Occipital lobe (tissue), 2 donors: ENCODE results near the gene MICALL1. TPM values are rescaled to one million over a fixed set of nuclear protein-coding genes. Genes with fewer than 3 reads are reported as not detected.

Experiments
- DNase-seq: peaks from one replicate; lab custom pipeline; 2025; lab: John Stamatoyannopoulos, UW
- total RNA-seq: library from RNA; depleted of rRNA; stranded (reverse); fragments of >200 nt; gene quantifications from one replicate; pipeline ENCODE4 v1.2.3, GENCODE V29; 2014

MICALL1 gene
- total RNA-seq, 1 donor from 2014 or later: 22.9 TPM

DNA sequence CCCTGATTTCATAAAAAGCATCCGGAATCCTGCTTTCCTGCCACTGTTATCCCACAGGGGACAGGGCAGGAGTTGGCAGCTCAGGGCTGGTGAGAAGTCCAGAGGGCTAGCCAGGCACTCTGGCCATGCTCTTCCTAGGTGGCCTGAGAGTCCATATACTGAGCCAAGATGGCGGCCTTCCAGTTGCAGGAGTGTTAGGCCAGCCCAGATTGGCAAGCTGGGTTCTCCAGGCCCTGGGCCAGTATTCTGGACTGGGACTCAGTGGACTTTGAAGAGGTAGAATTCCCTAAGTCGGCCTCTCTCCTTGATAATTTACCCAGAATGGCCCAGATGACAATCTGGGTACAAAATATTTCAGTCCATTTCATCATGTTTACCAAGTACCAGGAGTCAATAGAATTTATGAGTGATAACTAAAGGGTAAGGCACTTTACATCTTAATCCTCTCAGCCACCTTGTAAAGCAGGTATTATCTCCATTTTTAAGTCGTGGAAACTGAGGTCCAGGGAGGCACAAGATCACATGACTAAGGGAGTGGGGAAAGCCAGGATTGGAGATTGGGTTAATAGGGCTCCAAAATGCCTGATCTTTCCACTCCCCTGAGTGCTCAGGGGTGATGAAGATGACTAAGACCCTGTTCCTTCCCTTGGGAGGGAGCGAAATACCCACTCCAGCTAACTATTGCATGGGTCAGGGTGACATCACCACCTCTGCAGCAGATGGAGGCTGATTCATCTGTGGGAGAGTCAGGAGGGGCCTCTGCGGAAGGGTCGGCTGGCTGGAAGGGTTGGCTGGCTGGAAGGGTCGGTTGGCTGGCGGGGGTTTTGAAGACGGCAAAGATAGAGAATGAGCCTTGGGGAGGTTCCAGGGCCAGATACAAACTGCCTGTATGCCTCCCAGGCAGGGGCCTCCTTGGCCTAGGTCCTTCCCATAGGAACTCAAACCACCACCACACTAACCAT lies 1.2 kb upstream of the MICALL1 start:
- DNase-seq: no peak

DNA sequence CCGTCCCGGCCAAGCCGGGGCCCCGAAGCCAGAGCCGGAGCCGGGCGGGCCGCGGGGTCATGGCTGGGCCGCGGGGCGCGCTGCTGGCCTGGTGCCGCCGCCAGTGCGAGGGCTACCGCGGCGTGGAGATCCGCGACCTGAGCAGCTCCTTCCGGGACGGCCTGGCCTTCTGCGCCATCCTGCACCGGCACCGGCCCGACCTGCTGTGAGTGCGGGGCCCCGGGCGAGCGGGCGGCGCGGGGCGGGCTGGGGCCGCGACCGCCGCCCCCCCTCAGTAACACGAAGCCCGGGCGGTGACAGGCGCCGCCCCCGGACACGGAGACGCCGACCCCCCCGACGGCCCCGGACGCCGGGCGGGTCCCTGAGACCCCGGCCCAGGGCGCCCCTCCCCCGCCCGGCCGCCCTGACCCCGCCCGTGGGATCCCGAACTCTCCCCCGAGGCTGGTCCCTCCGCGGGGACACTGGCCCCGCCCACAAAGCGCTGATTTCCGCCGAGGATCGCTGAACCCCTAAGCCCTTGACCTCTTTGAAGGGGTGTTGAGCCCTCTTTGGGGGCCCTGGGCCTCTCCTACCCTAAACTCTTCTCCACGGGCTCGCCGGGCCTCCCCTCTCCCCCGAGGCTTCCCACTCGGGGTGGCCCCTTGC lies 389 bp downstream of the MICALL1 start:
- DNase-seq: no peak

DNA sequence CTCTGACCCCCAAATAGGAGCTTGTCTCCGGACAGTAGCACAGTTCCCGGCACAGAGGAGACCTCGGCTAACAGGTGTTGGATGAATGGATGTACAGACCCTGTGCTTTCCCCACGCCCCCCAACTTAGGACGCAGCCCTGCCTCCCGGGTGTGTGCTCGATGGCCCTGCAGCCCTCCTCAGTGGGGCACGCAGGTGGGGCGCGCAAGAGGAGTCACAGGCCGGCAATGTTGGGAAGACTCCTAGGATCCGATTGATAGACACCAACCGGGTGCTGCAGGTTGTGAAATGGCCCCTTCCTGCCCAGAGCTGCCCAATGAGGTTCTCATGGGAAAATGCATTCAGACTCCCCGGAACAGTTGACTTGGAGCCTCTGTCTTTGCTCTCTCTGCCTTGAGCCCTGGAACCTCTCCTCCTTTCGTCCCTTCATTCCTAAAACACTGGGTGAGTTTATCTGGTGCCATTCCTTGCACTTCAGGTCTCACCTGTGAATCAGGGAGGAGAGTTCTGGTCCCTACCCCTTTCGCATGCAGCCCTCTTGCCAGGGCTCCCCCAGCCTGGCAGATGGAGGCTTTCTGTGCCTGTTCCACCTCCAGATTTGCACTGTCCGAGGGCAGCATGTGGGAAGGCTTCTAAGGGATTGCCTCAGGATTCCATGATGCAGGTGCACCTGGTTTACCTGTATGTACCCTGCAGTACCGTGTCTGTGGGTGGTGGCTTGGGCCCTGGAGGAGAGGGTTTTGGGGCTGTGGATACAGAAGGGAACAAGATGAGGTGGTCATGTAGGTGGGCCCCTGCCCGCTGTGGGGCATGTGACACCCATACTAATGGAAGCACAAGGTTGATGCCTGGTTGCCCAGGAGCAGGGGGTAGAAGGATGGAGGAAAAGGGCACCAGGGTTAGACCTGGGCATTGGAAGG lies 1.2 kb downstream of the MICALL1 start:
- DNase-seq: no peak

DNA sequence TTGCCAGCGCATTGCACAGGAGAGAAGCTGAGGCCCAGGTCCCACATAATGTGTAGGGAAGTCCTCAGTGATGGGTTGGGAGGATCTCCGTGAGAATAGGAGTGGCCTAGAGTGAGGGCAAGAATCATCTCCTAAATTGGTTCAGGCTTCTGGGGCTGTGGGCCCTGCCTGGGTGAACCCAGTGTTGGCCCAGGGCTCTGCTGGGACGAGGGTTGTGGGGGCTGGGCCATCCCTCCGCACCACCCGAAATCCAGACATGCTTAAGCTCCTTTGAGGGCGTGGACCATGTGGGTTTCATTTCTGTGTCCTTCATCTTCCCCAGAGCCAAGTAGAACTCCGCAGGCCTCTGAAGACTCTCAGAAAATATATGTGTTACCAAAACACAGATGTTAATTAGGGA lies 3.7 kb downstream of the MICALL1 start:
- DNase-seq: no peak

GRCh38 chr22:37910890-37911672 lies 5.0 kb downstream of the MICALL1 start:
- no peak for DNase-seq

DNA sequence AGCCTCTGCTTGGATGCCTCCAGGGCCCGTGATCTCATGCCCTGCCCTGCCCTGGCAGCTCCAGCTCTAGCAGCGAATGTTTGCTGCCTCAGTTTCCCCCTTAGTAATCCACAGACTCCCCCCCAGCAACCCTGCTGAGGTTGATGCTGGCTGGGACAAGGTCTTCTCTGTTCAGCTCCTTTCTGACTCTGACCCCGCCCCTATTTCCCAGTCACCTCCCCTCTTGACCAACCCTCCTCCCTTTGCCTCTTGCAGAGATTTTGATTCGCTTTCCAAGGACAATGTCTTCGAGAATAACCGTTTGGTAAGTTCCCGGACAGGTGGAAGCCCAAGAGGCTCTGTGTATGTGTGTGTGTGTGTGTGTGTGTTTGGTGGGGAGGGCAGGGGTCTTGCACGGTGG lies 5.6 kb downstream of the MICALL1 start:
- DNase-seq: no peak

GRCh38 chr22:37912171-37912570 lies 6.1 kb downstream of the MICALL1 start:
- DNase-seq: no peak

GRCh38 chr22:37913233-37913721 lies 7.2 kb downstream of the MICALL1 start:
- DNase-seq: no peak

DNA sequence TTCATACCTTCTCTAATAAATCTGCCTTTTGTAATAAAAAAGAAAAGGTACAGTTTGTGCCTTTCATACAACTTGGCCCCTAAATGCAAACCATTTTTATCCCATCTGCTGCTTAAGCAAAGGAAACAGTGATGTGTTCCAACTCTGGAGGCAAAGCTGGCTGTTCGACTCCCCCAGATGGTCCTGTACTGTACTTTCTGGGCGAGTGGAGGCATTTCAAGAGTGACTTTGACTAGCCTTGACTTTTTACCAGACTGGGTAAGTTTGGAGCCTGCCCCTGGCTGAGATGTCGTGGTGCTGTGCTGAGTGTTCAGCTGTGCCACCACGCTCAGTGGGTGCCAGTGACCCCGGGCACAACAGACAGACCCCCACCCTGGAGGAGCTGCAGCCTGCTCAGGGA lies 10.2 kb downstream of the MICALL1 start:
- no peak for DNase-seq

DNA sequence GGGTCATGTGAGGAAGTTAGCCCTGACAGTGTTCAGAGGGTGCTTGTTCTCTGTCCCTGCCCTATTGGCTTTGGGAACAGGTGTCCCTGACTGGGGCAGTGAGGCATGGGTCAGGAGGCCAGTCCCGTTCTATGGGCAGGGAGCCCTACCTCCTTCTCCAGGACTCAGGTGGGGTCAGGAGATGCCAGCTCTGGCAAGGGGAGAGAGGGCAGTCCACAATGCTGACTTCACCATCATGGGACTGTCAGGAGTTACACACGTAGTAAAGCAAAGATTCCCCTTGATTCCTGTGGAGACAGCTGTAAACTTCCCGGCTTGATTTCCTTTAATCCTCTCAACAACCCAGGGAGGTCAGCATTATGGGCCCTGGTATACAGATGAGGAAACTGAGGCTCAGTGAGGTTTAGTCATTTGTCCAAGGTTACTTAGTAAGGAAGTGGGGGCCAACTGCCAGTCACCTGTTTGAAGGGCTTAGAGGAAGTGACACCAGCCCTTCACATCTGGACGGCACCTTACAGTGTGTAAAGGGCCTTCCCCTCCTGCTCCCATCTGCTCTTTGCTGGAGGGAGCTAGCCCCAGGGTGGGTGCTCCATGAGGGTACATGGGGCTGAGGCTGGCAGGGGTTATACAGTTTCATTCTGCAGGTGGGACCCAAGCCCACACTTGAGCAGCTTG lies 11.9 kb downstream of the MICALL1 start:
- DNase-seq: no peak

DNA sequence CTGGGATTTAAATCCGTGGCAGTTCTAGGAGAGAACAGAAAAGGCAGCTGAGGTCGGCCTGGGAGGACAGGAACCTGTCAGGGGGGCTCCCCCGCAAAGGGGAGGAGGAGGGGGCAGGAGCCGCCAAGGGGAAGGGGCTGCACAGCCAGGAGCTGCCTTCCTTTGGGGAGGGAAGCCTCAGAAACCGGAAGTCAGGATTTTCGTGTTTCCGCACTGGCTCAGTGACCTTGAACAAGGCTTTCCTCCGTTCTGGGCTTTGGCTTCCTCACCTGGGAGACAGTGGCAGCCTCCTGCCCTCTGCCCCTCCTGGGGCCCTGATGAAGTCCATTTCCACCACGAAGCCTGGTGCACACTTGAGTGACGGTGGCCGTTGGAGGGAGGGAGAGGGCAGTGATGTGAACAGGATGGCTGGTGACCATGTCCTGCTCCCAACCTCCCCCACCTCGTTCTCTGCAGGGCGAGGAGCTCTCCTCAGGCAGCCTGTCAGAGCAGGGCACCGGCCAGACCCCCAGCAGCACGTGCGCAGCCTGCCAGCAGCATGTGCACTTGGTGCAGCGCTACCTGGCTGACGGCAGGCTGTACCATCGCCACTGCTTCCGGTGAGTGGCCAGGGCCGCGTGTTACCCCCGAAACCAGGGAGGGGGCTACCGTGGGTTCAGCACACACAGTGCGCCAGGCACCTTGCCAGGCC lies 12.6 kb downstream of the MICALL1 start:
- no peak for DNase-seq

- DNase-seq: no peak
These were observed 14.0 kb downstream of the MICALL1 start for GRCh38 chr22:37920126-37920525.

DNA sequence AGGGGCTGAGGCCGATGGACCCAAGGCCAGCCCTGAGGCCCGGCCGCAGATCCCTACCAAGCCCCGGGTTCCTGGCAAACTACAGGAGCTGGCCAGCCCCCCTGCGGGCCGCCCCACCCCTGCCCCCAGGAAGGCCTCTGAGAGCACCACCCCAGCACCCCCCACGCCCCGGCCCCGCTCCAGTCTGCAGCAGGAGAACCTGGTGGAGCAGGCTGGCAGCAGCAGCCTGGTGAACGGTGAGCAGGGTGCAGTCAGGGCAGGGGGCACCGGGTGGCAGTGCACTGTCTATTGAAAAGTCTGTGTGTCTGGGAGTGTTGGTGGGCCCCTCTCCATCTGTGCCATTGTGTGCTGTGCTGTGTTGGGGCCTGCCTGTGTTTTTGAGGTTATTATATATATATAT lies 16.1 kb downstream of the MICALL1 start:
- DNase-seq: no peak

GRCh38 chr22:37923927-37924326 lies 17.8 kb downstream of the MICALL1 start:
- DNase-seq: no peak

DNA sequence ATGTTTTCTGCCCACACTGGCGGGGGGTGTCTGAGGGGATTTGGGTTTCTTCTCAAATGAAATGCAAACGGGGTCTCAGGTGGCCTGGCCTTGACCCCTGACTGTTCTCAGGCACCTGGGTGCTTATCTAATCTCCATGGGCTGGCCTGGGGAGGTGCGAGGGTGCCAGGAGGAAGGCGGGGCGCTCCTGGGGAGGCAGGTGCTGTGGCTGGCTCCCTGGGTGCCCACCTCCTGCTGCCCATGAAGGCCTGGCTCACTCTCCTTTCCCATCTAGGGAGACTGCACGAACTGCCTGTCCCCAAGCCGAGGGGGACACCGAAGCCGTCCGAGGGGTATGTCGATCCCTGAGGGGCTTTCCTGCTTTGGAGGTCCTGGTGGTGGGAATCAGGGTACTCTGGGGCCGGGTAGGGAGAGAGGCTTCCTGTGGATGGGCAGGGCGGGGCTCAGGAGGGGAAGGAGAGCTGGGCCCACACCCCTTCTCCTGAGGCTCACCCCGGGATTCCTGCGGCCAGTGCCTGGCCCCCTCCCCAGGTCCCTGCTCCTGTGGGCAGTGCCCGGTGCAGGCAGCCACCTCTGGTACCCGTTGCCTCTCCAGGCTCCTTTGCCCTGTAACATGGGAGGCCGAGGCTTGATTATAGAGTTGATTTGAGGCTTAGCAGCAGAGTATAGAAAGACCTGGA lies 18.4 kb downstream of the MICALL1 start:
- no peak for DNase-seq

DNA sequence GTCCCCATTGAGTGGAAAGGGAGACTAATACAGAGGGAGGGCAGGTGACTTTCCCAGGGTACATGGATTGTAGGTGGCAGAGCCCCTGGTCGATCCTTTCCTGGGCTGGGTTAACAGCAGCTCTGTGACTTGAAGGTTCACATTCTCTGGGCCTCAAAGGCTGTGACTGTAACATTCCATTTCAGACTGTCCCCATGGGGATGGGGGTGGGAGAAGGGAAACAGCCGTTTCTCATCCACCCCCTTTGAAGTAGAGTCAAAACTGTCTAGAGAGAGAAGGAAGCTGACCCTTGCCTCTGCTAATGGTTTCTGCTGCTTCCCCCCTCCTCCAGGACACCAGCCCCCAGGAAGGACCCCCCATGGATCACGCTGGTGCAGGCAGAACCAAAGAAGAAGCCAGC lies 19.2 kb downstream of the MICALL1 start:
- no peak for DNase-seq

- DNase-seq: no peak
These were observed 19.7 kb downstream of the MICALL1 start for GRCh38 chr22:37925767-37926166.

DNA sequence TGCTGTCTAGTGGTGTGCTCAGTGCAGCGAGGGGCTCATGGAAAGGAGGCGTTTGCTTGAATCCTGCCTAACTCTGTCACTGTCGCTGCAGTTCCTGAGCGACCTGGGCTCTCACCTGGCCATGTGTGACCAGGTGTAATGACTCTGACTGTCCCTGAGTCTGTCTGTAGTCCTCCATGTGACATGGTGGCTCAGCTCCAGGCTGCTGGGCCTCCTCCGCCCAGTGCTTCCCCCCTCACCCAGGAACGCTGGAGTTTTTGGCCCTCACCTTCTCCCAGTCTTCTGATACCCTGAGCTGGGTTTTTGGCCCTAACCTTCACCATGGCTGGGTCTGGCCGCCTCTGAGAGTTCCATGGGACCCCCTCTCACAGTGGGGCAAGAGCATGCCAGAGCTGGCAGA lies 20.3 kb downstream of the MICALL1 start:
- DNase-seq: no peak
